ENCODE measurements around the gene ANGPTL1. TPM values are rescaled to one million over a fixed set of nuclear protein-coding genes. Genes with fewer than 3 reads are reported as not detected.
"Not testable (repeated sequence)": the region's sequence is repeated elsewhere in the genome, so short reads cannot be mapped to it uniquely, and the experiment has no call there.

Gene ANGPTL1
- total RNA-seq, 1 experiment from 2014 or later, result not detected

DNA sequence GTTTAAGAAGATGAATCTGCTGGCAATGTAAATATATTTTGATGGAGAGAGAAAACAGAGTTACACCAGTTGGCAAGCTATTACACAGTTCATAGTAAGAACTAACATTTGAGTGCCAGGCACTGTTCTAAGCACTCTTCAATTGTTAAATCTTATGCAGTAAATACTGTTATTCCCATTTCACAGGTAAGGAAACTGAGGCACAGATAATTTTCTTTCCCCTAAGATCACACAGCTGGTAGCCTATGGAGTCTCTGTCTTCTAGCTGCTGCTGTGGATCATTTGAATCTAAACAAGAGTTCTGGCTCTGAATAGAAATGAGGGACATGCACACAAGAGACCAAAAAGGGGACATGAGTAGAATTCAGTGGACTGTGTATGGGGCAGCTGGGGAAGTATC is 8.0 kb downstream of the ANGPTL1 start:
- no peak overlapping the region for H3K4me3 ChIP-seq (ENCODE audit: low read length)
- 0 out of 2 replicates have a peak overlapping the region, but pooled peaks have one; percentile 2 for H3K27ac ChIP-seq (ENCODE audit: low read length)
- peaks cover 70% of the 10 kb centered on the region for H3K79me2 ChIP-seq (ENCODE audit: low read length)
- no peaks in the 10 kb centered on the region for H3K27me3 ChIP-seq (ENCODE audit: low read length)
- no peaks in the 10 kb centered on the region for H3K9me2 ChIP-seq (replicated peaks; ENCODE audit: insufficient read depth, low read length)
- H4K20me1 ChIP-seq (ENCODE audit: insufficient read depth, low read depth, low read length), result no peaks in the 10 kb centered on the region
- no peak overlapping the region for H3K9ac ChIP-seq (ENCODE audit: low read length)
- no peak overlapping the region for H2AFZ ChIP-seq (ENCODE audit: low read length)
- H3K4me2 ChIP-seq (ENCODE audit: low read depth, low read length, poor library complexity, severe bottlenecking), result no peak overlapping the region
- H3K9me3 ChIP-seq (ENCODE audit: low read length), result no peaks in the 10 kb centered on the region
- DNase-seq, result no peak
- peaks cover 46% of the 10 kb centered on the region; the same call in 1 of the 2 replicates for H3K36me3 ChIP-seq (ENCODE audit: insufficient read depth, low read length)
- H3K4me1 ChIP-seq (ENCODE audit: low read length), result peaks cover 50% of the 10 kb centered on the region

GRCh38 chr1:178862416-178862815 is 8.5 kb downstream of the ANGPTL1 start:
- no peak overlapping the region for H3K9ac ChIP-seq (ENCODE audit: low read length)
- H3K9me3 ChIP-seq (ENCODE audit: low read length), result no peaks in the 10 kb centered on the region
- no peak for DNase-seq
- peaks cover 69% of the 10 kb centered on the region for H3K79me2 ChIP-seq (ENCODE audit: low read length)
- no peak overlapping the region for H3K4me2 ChIP-seq (ENCODE audit: low read depth, low read length, poor library complexity, severe bottlenecking)
- no peak overlapping the region for H3K4me3 ChIP-seq (ENCODE audit: low read length)
- peaks cover 49% of the 10 kb centered on the region for H3K4me1 ChIP-seq (ENCODE audit: low read length)
- H3K27ac ChIP-seq (ENCODE audit: low read length), result no peak overlapping the region
- peaks cover 49% of the 10 kb centered on the region; the same call in 1 of the 2 replicates for H3K36me3 ChIP-seq (ENCODE audit: insufficient read depth, low read length)
- no peaks in the 10 kb centered on the region for H4K20me1 ChIP-seq (ENCODE audit: insufficient read depth, low read depth, low read length)
- H3K9me2 ChIP-seq (replicated peaks; ENCODE audit: insufficient read depth, low read length), result no peaks in the 10 kb centered on the region
- no peak overlapping the region for H2AFZ ChIP-seq (ENCODE audit: low read length)
- no peaks in the 10 kb centered on the region for H3K27me3 ChIP-seq (ENCODE audit: low read length)

DNA sequence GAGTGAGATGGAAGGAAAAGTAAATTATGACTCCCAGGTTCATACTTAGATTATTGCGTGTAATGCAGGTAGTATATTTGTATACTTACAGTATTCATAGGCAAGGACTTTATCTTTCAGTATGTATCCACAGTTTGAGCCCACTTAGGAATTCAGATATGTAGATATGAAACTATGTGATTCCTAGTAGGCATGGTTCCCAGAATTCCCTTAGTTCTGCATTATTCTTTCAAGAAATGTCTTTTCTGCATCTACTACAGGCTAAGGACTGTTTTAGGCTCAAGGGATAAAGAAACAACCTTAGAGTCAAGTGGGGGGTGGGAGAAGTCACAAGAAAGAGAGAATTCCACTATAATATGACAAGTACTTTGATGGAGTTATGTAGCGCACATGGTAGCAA is 13.8 kb downstream of the ANGPTL1 start:
- no peak overlapping the region for H3K4me2 ChIP-seq (ENCODE audit: low read depth, low read length, poor library complexity, severe bottlenecking)
- H3K27ac ChIP-seq (ENCODE audit: low read length), result no peak overlapping the region
- no peak overlapping the region for H3K9ac ChIP-seq (ENCODE audit: low read length)
- H3K79me2 ChIP-seq (ENCODE audit: low read length), result peaks cover 56% of the 10 kb centered on the region
- H3K9me2 ChIP-seq (replicated peaks; ENCODE audit: insufficient read depth, low read length), result no peaks in the 10 kb centered on the region
- DNase-seq, result no peak
- H3K27me3 ChIP-seq (ENCODE audit: low read length), result no peaks in the 10 kb centered on the region
- H2AFZ ChIP-seq (ENCODE audit: low read length), result no peak overlapping the region
- H4K20me1 ChIP-seq (ENCODE audit: insufficient read depth, low read depth, low read length), result no peaks in the 10 kb centered on the region
- H3K4me3 ChIP-seq (ENCODE audit: low read length), result no peak overlapping the region
- no peaks in the 10 kb centered on the region for H3K9me3 ChIP-seq (ENCODE audit: low read length)
- H3K4me1 ChIP-seq (ENCODE audit: low read length), result peaks cover 9% of the 10 kb centered on the region; the same call in 1 of the 2 replicates
- H3K36me3 ChIP-seq (ENCODE audit: insufficient read depth, low read length), result peaks cover 57% of the 10 kb centered on the region; the same call in 1 of the 2 replicates

DNA sequence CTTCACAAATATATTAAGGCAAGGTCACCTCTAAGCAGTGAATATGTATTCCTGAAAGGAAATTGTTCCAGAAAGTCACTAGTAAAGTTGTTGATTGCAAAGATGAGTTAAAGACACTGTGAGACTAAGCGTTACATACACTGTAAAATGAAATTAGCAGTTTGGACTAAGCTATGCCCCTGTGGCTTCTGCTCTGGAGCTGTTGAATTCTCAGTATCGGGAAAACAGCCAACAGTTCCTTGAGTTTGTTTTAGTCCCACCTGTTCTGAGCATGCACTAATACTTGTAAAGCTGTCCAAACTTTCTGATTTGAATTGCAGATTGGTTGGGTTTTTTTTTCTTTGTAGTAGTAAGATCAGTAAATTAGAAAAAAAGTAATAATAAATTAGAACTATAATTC is 21.0 kb downstream of the ANGPTL1 start:
- Histone ChIP-seq H3K9ac (ENCODE audit: low read length) (no peak overlapping the region), H3K9me3 (ENCODE audit: low read length) (no peaks in the 10 kb centered on the region), H2AFZ (ENCODE audit: low read length) (no peak overlapping the region), H3K9me2 (replicated peaks; ENCODE audit: insufficient read depth, low read length) (no peaks in the 10 kb centered on the region), H3K27me3 (ENCODE audit: low read length) (no peaks in the 10 kb centered on the region), H3K4me1 (ENCODE audit: low read length) (no peaks in the 10 kb centered on the region), H3K36me3 (ENCODE audit: insufficient read depth, low read length) (peaks cover 70% of the 10 kb centered on the region; the same call in 1 of the 2 replicates), H3K4me2 (ENCODE audit: low read depth, low read length, poor library complexity, severe bottlenecking) (no peak overlapping the region), H3K4me3 (ENCODE audit: low read length) (no peak overlapping the region), H3K79me2 (ENCODE audit: low read length) (peaks cover 39% of the 10 kb centered on the region), H3K27ac (ENCODE audit: low read length) (no peak overlapping the region), H4K20me1 (ENCODE audit: insufficient read depth, low read depth, low read length) (no peaks in the 10 kb centered on the region)
- no peak for DNase-seq

DNA sequence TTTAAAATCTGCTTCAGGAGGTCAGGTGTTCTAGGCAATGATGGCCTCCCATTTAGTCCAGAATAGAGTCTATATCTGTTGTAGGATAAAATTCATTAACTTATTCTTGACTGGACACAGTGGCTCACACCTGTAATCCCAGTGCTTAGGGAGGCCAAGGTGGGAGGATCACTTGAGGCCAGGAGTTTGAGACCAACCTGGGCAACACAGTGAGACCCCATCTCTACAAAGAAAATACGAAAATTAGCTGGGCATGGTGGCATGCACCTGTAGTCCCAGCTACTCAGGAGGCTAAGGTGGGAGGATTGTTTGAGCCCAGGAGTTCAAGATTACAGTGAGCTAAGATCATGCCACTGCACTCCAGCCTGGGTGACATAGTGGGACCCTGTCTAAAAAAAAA is 23.0 kb downstream of the ANGPTL1 start:
- H3K79me2 ChIP-seq (ENCODE audit: low read length), result peaks cover 40% of the 10 kb centered on the region
- not testable (repeated sequence) for H4K20me1 ChIP-seq (ENCODE audit: insufficient read depth, low read depth, low read length); H3K9ac ChIP-seq (ENCODE audit: low read length); H3K4me2 ChIP-seq (ENCODE audit: low read depth, low read length, poor library complexity, severe bottlenecking); H3K9me2 ChIP-seq (replicated peaks; ENCODE audit: insufficient read depth, low read length); H3K9me3 ChIP-seq (ENCODE audit: low read length); H3K27ac ChIP-seq (ENCODE audit: low read length); H3K27me3 ChIP-seq (ENCODE audit: low read length); H3K4me3 ChIP-seq (ENCODE audit: low read length); H2AFZ ChIP-seq (ENCODE audit: low read length); H3K4me1 ChIP-seq (ENCODE audit: low read length); DNase-seq
- peaks cover 73% of the 10 kb centered on the region; the same call in 1 of the 2 replicates for H3K36me3 ChIP-seq (ENCODE audit: insufficient read depth, low read length)

DNA sequence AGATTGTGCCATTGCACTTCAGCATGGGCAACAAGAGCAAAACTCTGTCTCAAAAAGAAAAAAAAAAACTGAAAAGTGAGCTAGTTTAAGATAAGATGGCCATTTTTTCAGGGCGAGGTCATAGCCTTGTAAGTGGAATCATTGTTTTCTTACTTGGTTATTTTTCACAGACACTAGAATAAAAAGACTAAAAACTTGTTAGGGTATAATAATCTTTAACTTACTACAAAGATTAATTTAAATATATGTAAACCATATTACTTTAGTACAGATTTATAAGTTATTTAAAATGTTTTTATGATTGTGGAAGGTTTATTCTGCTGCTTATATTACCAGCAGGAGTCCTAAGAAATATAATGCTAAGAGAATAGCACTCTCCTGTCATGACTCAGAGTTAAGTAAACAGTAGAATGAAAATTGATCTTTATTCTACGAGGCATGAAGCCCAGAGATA is 23.5 kb downstream of the ANGPTL1 start:
- Histone ChIP-seq H3K4me1 (ENCODE audit: low read length) (no peaks in the 10 kb centered on the region), H3K4me3 (ENCODE audit: low read length) (no peak overlapping the region), H2AFZ (ENCODE audit: low read length) (no peak overlapping the region), H3K9me3 (ENCODE audit: low read length) (no peaks in the 10 kb centered on the region), H3K79me2 (ENCODE audit: low read length) (peaks cover 35% of the 10 kb centered on the region), H3K27ac (ENCODE audit: low read length) (no peak overlapping the region), H3K9ac (ENCODE audit: low read length) (no peak overlapping the region), H3K27me3 (ENCODE audit: low read length) (no peaks in the 10 kb centered on the region), H3K4me2 (ENCODE audit: low read depth, low read length, poor library complexity, severe bottlenecking) (no peak overlapping the region), H3K36me3 (ENCODE audit: insufficient read depth, low read length) (peaks cover 69% of the 10 kb centered on the region; the same call in 1 of the 2 replicates), H3K9me2 (replicated peaks; ENCODE audit: insufficient read depth, low read length) (no peaks in the 10 kb centered on the region), H4K20me1 (ENCODE audit: insufficient read depth, low read depth, low read length) (no peaks in the 10 kb centered on the region)
- no peak for DNase-seq

DNA sequence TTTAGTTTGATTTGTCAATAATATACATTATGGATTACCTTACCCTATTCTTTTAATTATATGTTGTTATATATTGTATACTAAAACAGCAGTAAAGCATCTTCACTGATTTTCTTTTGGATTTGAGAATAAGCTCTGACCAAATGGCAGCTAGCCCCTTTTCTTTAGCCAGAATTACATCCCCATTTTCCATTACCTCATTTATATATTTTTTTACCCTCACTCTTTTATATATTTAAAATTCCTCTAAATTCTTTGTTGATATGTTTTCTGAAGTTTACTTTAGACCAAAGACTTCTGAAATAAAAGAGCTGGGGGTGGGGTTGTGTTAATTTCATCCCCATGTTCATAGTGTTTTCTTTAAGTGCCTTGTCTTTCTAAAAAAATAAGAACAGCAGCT is 24.6 kb downstream of the ANGPTL1 start:
- Histone ChIP-seq H3K4me1 (ENCODE audit: low read length) (no peaks in the 10 kb centered on the region), H3K9ac (ENCODE audit: low read length) (no peak overlapping the region), H3K9me2 (replicated peaks; ENCODE audit: insufficient read depth, low read length) (no peaks in the 10 kb centered on the region), H3K27me3 (ENCODE audit: low read length) (no peaks in the 10 kb centered on the region), H3K27ac (ENCODE audit: low read length) (no peak overlapping the region), H2AFZ (ENCODE audit: low read length) (no peak overlapping the region), H3K36me3 (ENCODE audit: insufficient read depth, low read length) (peaks cover 58% of the 10 kb centered on the region; the same call in 1 of the 2 replicates), H3K4me3 (ENCODE audit: low read length) (no peak overlapping the region), H3K79me2 (ENCODE audit: low read length) (peaks cover 29% of the 10 kb centered on the region), H3K9me3 (ENCODE audit: low read length) (no peaks in the 10 kb centered on the region), H4K20me1 (ENCODE audit: insufficient read depth, low read depth, low read length) (no peaks in the 10 kb centered on the region), H3K4me2 (ENCODE audit: low read depth, low read length, poor library complexity, severe bottlenecking) (no peak overlapping the region)
- DNase-seq, result no peak

DNA sequence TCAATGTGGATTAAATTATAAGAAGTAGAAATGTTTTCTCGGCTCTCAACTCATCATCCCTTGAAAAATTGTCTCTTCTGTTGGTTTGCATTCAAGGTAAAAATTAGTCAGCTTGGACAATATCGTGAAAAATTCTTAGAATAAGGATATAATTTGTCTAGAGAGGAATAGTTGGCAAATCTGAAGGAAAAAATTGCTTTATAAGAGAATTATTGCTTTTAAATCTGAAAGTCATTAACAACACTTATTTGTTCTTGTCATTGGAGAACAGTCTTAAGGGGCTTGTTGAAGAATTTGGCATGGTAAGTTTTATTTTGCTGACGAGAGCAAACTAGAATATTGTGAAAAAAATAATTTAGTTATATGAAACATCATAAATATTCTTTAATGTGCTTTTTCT is 26.4 kb downstream of the ANGPTL1 start:
- Histone ChIP-seq H3K4me2 (ENCODE audit: low read depth, low read length, poor library complexity, severe bottlenecking) (no peak overlapping the region), H3K9me2 (replicated peaks; ENCODE audit: insufficient read depth, low read length) (no peaks in the 10 kb centered on the region), H3K79me2 (ENCODE audit: low read length) (peaks cover 16% of the 10 kb centered on the region), H3K36me3 (ENCODE audit: insufficient read depth, low read length) (peaks cover 41% of the 10 kb centered on the region; the same call in 1 of the 2 replicates), H3K27me3 (ENCODE audit: low read length) (no peaks in the 10 kb centered on the region), H3K4me3 (ENCODE audit: low read length) (no peak overlapping the region), H3K9me3 (ENCODE audit: low read length) (no peaks in the 10 kb centered on the region), H4K20me1 (ENCODE audit: insufficient read depth, low read depth, low read length) (no peaks in the 10 kb centered on the region), H3K27ac (ENCODE audit: low read length) (no peak overlapping the region), H2AFZ (ENCODE audit: low read length) (no peak overlapping the region), H3K4me1 (ENCODE audit: low read length) (no peaks in the 10 kb centered on the region), H3K9ac (ENCODE audit: low read length) (no peak overlapping the region)
- no peak for DNase-seq
